Tibial nerve (tissue), 4 donors: ENCODE measurements around the gene HAP1. TPM values are rescaled to one million over a fixed set of nuclear protein-coding genes. Genes with fewer than 3 reads are reported as not detected.

ENCODE experiments used
- DNase-seq, 2 donors: peaks; one replicate each; pipeline ENCODE4 v3.0.0-alpha.2; 2019; ENCODE audit warnings: low spot score in 2 of 2
- H3K27ac ChIP-seq, 4 donors: fragments of 200-600 bp; sonication (generic) in 3 of 4; one replicate each; pipeline ENCODE4 v1.5.1; 2017 to 2019; ENCODE audit warnings: mild to moderate bottlenecking in 1 of 4
- H3K27me3 ChIP-seq, 2 donors: fragments of 200-600 bp; sonication (generic) in 1 of 2; one replicate each; pipeline versions ENCODE4 v1.5.1 to v1.6.0; 2017 to 2019
- H3K36me3 ChIP-seq, 3 donors: fragments of 200-600 bp; sonication (generic); one replicate each; pipeline ENCODE4 v1.5.1; 2018 to 2019
- H3K4me1 ChIP-seq, 4 donors: fragments of 200-600 bp; sonication (generic) in 3 of 4; one replicate each; pipeline ENCODE4 v1.5.1; 2017 to 2019
- H3K4me3 ChIP-seq, 4 donors: fragments of 200-600 bp; sonication (generic) in 3 of 4; one replicate each; pipeline ENCODE4 v1.5.1; 2017 to 2019; ENCODE audit warnings: mild to moderate bottlenecking in 1 of 4, moderate library complexity in 1 of 4
- H3K9me3 ChIP-seq, 4 donors: fragments of 200-600 bp; sonication (generic) in 3 of 4; one replicate each; pipeline ENCODE4 v1.5.1; 2017 to 2019
- CTCF ChIP-seq, 5 experiments: fragments of 200-600 bp in 3 of 5; fragments of 450-650 bp in 2 of 5; sonication (generic) in 3 of 5; IDR thresholded peaks; one replicate each; pipeline ENCODE4 v1.5.1; 2016 to 2019; ENCODE audit warnings: antibody characterized with exemption in 5 of 5, mild to moderate bottlenecking in 3 of 5, moderate library complexity in 2 of 5
- EP300 ChIP-seq, 2 donors: sonication (generic); formaldehyde crosslinking; IDR thresholded peaks; one replicate each; pipeline ENCODE4 v1.6.1; 2017; ENCODE audit warnings: antibody characterized with exemption in 2 of 2, mild to moderate bottlenecking in 1 of 2
- POLR2A ChIP-seq, 2 donors: fragments of 450-650 bp; IDR thresholded peaks; one replicate each; pipeline ENCODE4 v1.6.1; 2017; ENCODE audit warnings: antibody characterized with exemption in 2 of 2, mild to moderate bottlenecking in 2 of 2, moderate library complexity in 2 of 2
- WGBS, 2 donors: methylation state at CpG; one replicate each; pipeline ENCODE4 v1.1.5; 2018; 5-methylcytosine and 5-hydroxymethylcytosine counted together
- total RNA-seq, 4 donors: library from RNA; depleted of rRNA; stranded (reverse); fragments of >200 nt; gene quantifications; one replicate each; pipeline ENCODE4 v1.1.0, GENCODE V29; 2016

The HAP1 gene
- total RNA-seq, 4 donors from 2014 or later: 0.98 to 1.8 TPM; not detected in 2

GRCh38 chr17:41718287-41718645, 16.2 kb downstream of the HAP1 start:
- Histone ChIP-seq H3K36me3 (no peaks in the 10 kb centered on the region), H3K4me3 (no peak overlapping the region), H3K4me1 (peaks cover 0 to 17% (median 6%) of the 10 kb centered on the region in 4 donors), H3K27ac (peak overlapping the region in 3 of 4 donors; percentile 54 to 85 (median 70)), H3K27me3 (no peaks in the 10 kb centered on the region), H3K9me3 (no peaks in the 10 kb centered on the region)
- TF ChIP-seq POLR2A (IDR thresholded peaks at IDR 0.05): no peak
- TF ChIP-seq EP300 (IDR thresholded peaks at IDR 0.05): no peak
- TF ChIP-seq CTCF (IDR thresholded peaks at IDR 0.05): no peak
- DNase-seq: no peak
- WGBS, 2 donors: 31 to 54% methylated on average over 5 of the region's 5 CpGs

GRCh38 chr17:41717408-41718286, 16.8 kb downstream of the HAP1 start:
- Histone ChIP-seq H3K4me3 (no peak overlapping the region), H3K36me3 (no peaks in the 10 kb centered on the region), H3K9me3 (no peaks in the 10 kb centered on the region), H3K27ac (peak overlapping the region; percentile 26 to 85 (median 62)), H3K4me1 (peaks cover 0 to 17% (median 6%) of the 10 kb centered on the region in 4 donors), H3K27me3 (no peaks in the 10 kb centered on the region)
- 51 to 52% methylated on average over 15 of the region's 15 CpGs for WGBS, 2 donors
- no peak for DNase-seq
- TF ChIP-seq CTCF (IDR thresholded peaks at IDR 0.05) (no peak), EP300 (IDR thresholded peaks at IDR 0.05) (no peak), POLR2A (IDR thresholded peaks at IDR 0.05) (no peak)

GRCh38 chr17:41711669-41712400, 22.6 kb downstream of the HAP1 start, which contains the start of gene GAST:
TSS of gene GAST (plus strand) at chr17:41712331. CDS start at chr17:41715437, 3,106 bp downstream.
- TF ChIP-seq EP300 (IDR thresholded peaks at IDR 0.05) (no peak), CTCF (IDR thresholded peaks at IDR 0.05) (no peak), POLR2A (IDR thresholded peaks at IDR 0.05) (no peak)
- 88 to 90% methylated on average over 12 of the region's 12 CpGs for WGBS, 2 donors
- Histone ChIP-seq H3K4me1 (peaks cover 0 to under 1% (median 0%) of the 10 kb centered on the region in 4 donors), H3K27ac (no peak within 1 kb of the TSS), H3K27me3 (no peaks in the 10 kb centered on the region), H3K4me3 (no peak within 1 kb of the TSS), H3K9me3 (no peaks in the 10 kb centered on the region), H3K36me3 (no peaks in the 10 kb centered on the region)
- no peak for DNase-seq

GRCh38 chr17:41710472-41711090, 23.9 kb downstream of the HAP1 start:
- H3K4me3 ChIP-seq: no peak overlapping the region
- H3K4me1 ChIP-seq: peaks cover 0 to under 1% (median 0%) of the 10 kb centered on the region in 4 donors
- no peaks in the 10 kb centered on the region for H3K27me3 ChIP-seq
- DNase-seq: no peak
- no peaks in the 10 kb centered on the region for H3K9me3 ChIP-seq
- 44 to 55% methylated on average over 8 of the region's 8 CpGs for WGBS, 2 donors
- H3K27ac ChIP-seq: no peak overlapping the region
- no peak for TF ChIP-seq CTCF (IDR thresholded peaks at IDR 0.05)
- TF ChIP-seq EP300 (IDR thresholded peaks at IDR 0.05): no peak
- TF ChIP-seq POLR2A (IDR thresholded peaks at IDR 0.05): no peak
- H3K36me3 ChIP-seq: no peaks in the 10 kb centered on the region
